SK-N-SH treated with all-trans-retinoic acid at 6 μM for 48 hours (cell line): ENCODE results near the gene SLC25A31.

Experiments used
- ARNTL ChIP-seq: fragments of 450-650 bp; formaldehyde crosslinking; IDR thresholded peaks from 2 replicates; pipeline ENCODE4 v1.5.0; 2020; ENCODE audit warnings: low read depth, mild to moderate bottlenecking, moderate library complexity, borderline replicate concordance
- OSR1 ChIP-seq: fragments of 250-450 bp; sonication (Bioruptor Pico); IDR thresholded peaks from 2 replicates; pipeline ENCODE4 v1.8.0; 2022; ENCODE audit warnings: moderate library complexity, mild to moderate bottlenecking, inconsistent platforms
- POU6F1 ChIP-seq: fragments of 250-450 bp; sonication (Bioruptor Pico); IDR thresholded peaks from 2 replicates; pipeline ENCODE4 v1.8.0; 2021; ENCODE audit warnings: low read depth, mild to moderate bottlenecking, moderate library complexity, borderline replicate concordance
- SNAI2 ChIP-seq: fragments of 250-450 bp; sonication (Bioruptor Pico); IDR thresholded peaks from 2 replicates; pipeline ENCODE4 v1.5.0; 2020; ENCODE audit warnings: mild to moderate bottlenecking, moderate library complexity

DNA sequence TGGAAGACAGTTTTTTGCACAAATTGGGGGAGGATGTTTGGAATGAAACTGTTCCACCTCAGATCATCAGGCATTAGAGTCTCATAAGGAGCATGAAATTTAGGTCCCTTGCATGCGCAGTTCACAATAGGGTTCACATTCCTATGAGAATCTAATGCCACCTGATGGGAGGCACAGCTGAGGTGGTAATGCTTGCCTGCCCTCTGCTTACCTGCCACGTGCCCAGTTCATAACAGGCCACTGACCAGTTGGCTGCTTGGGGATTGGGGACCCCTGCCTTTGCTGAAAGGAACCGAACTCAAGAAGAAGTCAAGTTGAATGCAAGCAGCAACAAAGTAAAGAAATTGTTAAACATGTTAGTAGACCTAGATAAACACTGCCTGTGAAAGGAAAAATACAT, 47.3 kb downstream of the SLC25A31 start:
- TF ChIP-seq OSR1 (no peak), SNAI2 (CRISPR knock-in tag) (no peak), ARNTL (CRISPR knock-in tag) (no peak), POU6F1 (CRISPR knock-in tag) (no peak)
